Mesendoderm (in vitro differentiated cells): ENCODE data around the gene CAGE1.
"Not testable (repeated sequence)": the region's sequence is repeated elsewhere in the genome, so short reads cannot be mapped to it uniquely, and the experiment has no call there.

Experiments used
- DNase-seq: peaks from one replicate; pipeline ENCODE4 v3.0.0; 2013
- H2AK5ac ChIP-seq: 2 replicates; pipeline ENCODE4 v1.6.1; 2013; ENCODE audit warnings: low read length, inconsistent platforms
- H2BK120ac ChIP-seq: 2 replicates; pipeline ENCODE4 v1.6.1; 2013; ENCODE audit warnings: low read depth, mild to moderate bottlenecking, low read length, moderate library complexity, mixed read lengths
- H2BK15ac ChIP-seq: replicated peaks from 2 replicates; pipeline ENCODE4 v1.6.1; 2013; ENCODE audit warnings: low read depth, mild to moderate bottlenecking, moderate library complexity
- H2BK5ac ChIP-seq: 2 replicates; pipeline ENCODE4 v1.6.1; 2013; ENCODE audit warnings: low read length, inconsistent platforms
- H3K18ac ChIP-seq: 2 replicates; pipeline ENCODE4 v1.6.1; 2013; ENCODE audit warnings: mild to moderate bottlenecking, low read length, mixed read lengths
- H3K23ac ChIP-seq: one replicate; pipeline ENCODE4 v1.6.1; 2013; ENCODE audit warnings: low read length
- H3K27ac ChIP-seq: 2 replicates; pipeline ENCODE4 v1.5.1; 2013; ENCODE audit warnings: low read depth, mild to moderate bottlenecking, inconsistent platforms, low read length, moderate library complexity
- H3K27me3 ChIP-seq: 2 replicates; pipeline ENCODE4 v1.6.1; 2013; ENCODE audit warnings: low read length, control low read depth, mild to moderate bottlenecking, inconsistent platforms; ENCODE audit not compliant: insufficient read depth, poor library complexity
- H3K36me3 ChIP-seq: 2 replicates; pipeline ENCODE4 v1.6.1; 2013; ENCODE audit warnings: low read length, inconsistent platforms; ENCODE audit not compliant: control insufficient read depth, insufficient read depth
- H3K4ac ChIP-seq: one replicate; pipeline ENCODE4 v1.6.1; 2013; ENCODE audit warnings: low read depth, mild to moderate bottlenecking, low read length, moderate library complexity
- H3K4me1 ChIP-seq: 2 replicates; pipeline ENCODE4 v1.6.1; 2013; ENCODE audit warnings: low read depth, low read length, inconsistent platforms; ENCODE audit not compliant: control insufficient read depth
- H3K4me2 ChIP-seq: 2 replicates; pipeline ENCODE4 v1.6.1; 2013; ENCODE audit warnings: low read length
- H3K4me3 ChIP-seq: 2 replicates; pipeline ENCODE4 v1.5.1; 2013; ENCODE audit warnings: mild to moderate bottlenecking, low read length
- H3K56ac ChIP-seq: one replicate; pipeline ENCODE4 v1.6.1; 2013; ENCODE audit warnings: low read length
- H3K79me1 ChIP-seq: 2 replicates; pipeline ENCODE4 v1.6.1; 2013; ENCODE audit warnings: low read length, inconsistent platforms
- H3K79me2 ChIP-seq: 2 replicates; pipeline ENCODE4 v1.6.1; 2013; ENCODE audit warnings: mild to moderate bottlenecking, low read length; ENCODE audit not compliant: control insufficient read depth, insufficient read depth
- H3K9ac ChIP-seq: 2 replicates; pipeline ENCODE4 v1.6.1; 2013; ENCODE audit warnings: low read length, inconsistent platforms
- H4K5ac ChIP-seq: one replicate; pipeline ENCODE4 v1.6.1; 2013; ENCODE audit warnings: low read length
- H4K8ac ChIP-seq: one replicate; pipeline ENCODE4 v1.6.1; 2013; ENCODE audit warnings: low read depth, mild to moderate bottlenecking, control low read depth, low read length, moderate library complexity
- WGBS: extraction: QIAGEN DNeasy Blood & Tissue Kit; methylation state at CpG from one replicate; pipeline ENCODE4 v1.1.7; 2013; ENCODE audit warnings: low lambda C conversion rate, missing lambda C conversion rate; ENCODE audit not compliant: insufficient coverage; ENCODE audit errors: extremely low coverage; 5-methylcytosine and 5-hydroxymethylcytosine counted together

Gene CAGE1

DNA sequence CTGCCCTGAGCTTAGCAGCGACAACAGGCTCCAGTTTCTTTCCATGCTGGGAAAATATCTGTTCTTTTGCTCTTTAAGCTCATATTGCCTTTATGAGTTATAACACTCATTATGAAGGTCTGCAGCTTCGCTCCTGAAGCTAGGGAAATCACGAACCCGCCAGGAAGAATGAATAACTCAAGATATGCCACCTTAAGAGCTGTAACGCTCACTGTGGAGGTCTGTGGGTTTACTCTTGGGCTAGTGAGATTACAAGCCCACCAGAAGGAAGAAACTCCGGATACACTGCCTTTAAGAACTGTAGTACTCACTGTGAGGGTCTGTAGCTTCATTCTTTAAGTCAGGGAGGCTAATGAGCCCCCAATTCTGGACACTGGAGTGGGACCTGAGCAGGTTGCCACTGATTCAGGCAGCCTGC, 73.6 kb downstream of the CAGE1 start:
- Histone ChIP-seq H3K27ac (no peak overlapping the region), H3K36me3 (no peaks in the 10 kb centered on the region), H2BK5ac (no peak overlapping the region), H3K4me1 (no peaks in the 10 kb centered on the region), H2BK120ac (no peak overlapping the region), H3K4me3 (no peak overlapping the region), H3K79me1 (no peaks in the 10 kb centered on the region), H3K4ac (no peak overlapping the region), H4K5ac (no peak overlapping the region), H3K27me3 (no peaks in the 10 kb centered on the region), H3K18ac (no peak overlapping the region), H3K9ac (no peak overlapping the region), H3K56ac (no peak overlapping the region), H2AK5ac (no peak overlapping the region), H4K8ac (no peak overlapping the region), H3K23ac (no peak overlapping the region), H3K79me2 (peaks cover 15% of the 10 kb centered on the region), H2BK15ac (no peak overlapping the region), H3K4me2 (no peak overlapping the region)
- DNase-seq = no peak
- WGBS = no CpG with 5 or more reads among the region's 6 CpGs

DNA sequence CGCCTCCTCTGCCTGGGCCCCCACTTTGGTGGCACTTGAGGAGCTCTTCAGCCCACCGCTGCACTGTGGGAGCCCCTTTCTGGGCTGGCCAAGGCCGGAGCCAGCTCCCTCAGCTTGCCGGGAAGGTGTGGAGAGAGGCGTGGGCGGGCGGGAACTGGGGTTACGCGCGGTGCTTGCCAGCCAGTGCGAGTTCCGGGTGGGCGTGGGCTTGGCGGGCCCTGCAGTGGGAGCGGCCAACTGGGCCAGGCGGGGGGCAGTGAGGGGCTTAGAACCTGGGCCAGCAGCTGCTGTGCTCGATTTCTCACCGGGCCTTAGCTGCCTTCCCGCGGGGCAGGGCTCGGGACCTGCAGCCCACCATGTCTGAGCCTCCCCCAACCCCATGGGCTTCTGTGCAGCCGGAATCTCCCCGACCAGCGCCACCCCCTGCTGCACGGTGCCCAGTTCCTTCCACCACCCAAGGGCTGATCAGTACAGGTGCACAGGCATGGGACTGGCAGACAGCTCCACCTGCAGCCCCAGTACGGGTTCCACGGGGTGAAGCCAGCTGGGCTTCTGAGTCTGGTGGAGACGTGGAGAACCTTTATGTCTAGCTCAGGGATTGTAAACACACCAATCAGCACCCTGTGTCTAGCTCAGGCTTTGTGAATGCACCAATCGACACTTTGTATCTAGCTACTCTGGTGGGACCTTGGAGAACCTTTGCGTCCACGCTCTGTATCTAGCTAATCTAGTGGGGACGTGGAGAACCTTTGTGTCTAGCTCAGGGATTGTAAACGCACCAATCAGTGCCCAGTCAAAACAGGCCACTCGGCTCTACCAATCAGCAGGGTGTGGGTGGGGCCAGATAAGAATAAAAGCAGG, 74.2 kb downstream of the CAGE1 start:
- H3K9ac ChIP-seq, H2AK5ac ChIP-seq, H3K4me1 ChIP-seq, H3K4ac ChIP-seq, H3K79me1 ChIP-seq, H3K4me2 ChIP-seq, H3K27me3 ChIP-seq, H3K23ac ChIP-seq, H4K5ac ChIP-seq, H2BK5ac ChIP-seq, H3K56ac ChIP-seq, H4K8ac ChIP-seq, H3K4me3 ChIP-seq, H2BK15ac ChIP-seq, H2BK120ac ChIP-seq, H3K27ac ChIP-seq, DNase-seq, H3K18ac ChIP-seq, H3K36me3 ChIP-seq: not testable (repeated sequence)
- WGBS = no CpG with 5 or more reads among the region's 34 CpGs
- peaks cover 15% of the 10 kb centered on the region for H3K79me2 ChIP-seq

DNA sequence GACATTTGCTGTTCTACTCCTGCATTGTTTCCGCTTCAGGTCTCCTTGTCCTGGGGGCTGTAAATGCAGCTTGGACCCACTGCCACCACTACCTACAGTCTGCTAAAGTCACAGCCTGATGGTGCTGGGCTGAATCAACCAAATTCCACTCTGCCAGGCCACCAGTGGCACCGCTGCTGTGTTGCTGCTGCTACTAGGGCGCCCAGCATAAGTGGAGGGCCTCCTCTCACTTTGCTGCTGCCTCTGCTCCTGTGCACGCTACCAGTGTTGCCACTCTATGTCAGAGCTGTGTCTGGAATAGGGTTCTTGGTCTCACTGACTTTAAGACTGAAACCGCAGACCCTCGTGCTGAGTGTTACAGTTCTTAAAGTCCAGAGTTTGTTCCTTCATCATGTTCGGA, 75.1 kb downstream of the CAGE1 start:
- H3K23ac ChIP-seq = no peak overlapping the region
- no peak overlapping the region for H2BK120ac ChIP-seq
- peaks cover 17% of the 10 kb centered on the region for H3K79me2 ChIP-seq
- H3K27ac ChIP-seq = no peak overlapping the region
- no peak overlapping the region for H2BK15ac ChIP-seq
- H4K5ac ChIP-seq = no peak overlapping the region
- no peaks in the 10 kb centered on the region for H3K27me3 ChIP-seq
- no peak overlapping the region for H4K8ac ChIP-seq
- no peaks in the 10 kb centered on the region for H3K36me3 ChIP-seq
- no peak overlapping the region for H3K4me3 ChIP-seq
- peak overlapping the region; percentile 62 for H3K56ac ChIP-seq
- no CpG with 5 or more reads among the region's 7 CpGs for WGBS
- H3K4me1 ChIP-seq = no peaks in the 10 kb centered on the region
- peaks cover 2% of the 10 kb centered on the region for H3K79me1 ChIP-seq
- H2BK5ac ChIP-seq = no peak overlapping the region
- H2AK5ac ChIP-seq = no peak overlapping the region
- H3K4ac ChIP-seq = no peak overlapping the region
- no peak overlapping the region for H3K9ac ChIP-seq
- no peak overlapping the region for H3K4me2 ChIP-seq
- no peak for DNase-seq
- no peak overlapping the region for H3K18ac ChIP-seq

DNA sequence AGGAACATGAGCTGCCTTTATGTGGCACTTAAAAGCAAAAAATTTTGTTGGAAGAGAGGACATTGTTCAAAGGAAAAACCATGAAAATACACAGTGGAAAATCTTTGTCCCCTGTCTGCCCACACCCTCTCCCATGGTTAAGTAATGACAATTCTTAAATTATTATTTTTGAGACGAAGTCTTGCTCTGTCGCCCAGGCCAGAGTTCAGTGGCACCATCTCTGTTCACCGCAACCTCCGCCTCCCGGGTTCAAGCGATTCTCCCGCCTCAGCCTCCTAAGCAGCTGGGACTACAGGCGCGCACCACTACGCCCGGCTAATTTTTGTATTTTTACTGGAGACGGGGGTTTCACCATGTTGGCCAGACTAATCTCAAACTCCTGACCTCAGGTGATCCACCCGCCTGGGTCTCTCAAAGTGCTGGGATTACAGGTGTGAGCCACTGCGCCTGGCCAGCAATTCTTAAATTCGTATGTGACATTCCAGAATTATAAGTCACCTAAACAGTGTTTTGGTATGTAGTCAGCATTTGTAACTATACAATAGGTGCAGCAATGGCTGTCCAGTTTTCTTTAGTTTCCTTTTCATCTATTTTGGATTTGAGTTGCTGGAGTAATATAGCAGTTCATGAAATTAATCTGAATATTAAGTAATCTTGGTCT, 75.9 kb downstream of the CAGE1 start:
- Histone ChIP-seq H4K8ac (peak overlapping the region; percentile 59), H3K27me3 (no peaks in the 10 kb centered on the region), H3K23ac (no peak overlapping the region), H2BK120ac (no peak overlapping the region), H3K4me3 (no peak overlapping the region), H3K56ac (peak overlapping the region; percentile 86), H3K79me2 (peaks cover 17% of the 10 kb centered on the region), H3K27ac (peak overlapping the region; percentile 4), H3K4me2 (peak overlapping the region; percentile 59), H3K79me1 (peaks cover 2% of the 10 kb centered on the region), H2AK5ac (no peak overlapping the region), H3K4ac (no peak overlapping the region), H3K4me1 (no peaks in the 10 kb centered on the region), H3K36me3 (no peaks in the 10 kb centered on the region), H3K18ac (no peak overlapping the region), H4K5ac (no peak overlapping the region), H3K9ac (peak overlapping the region; percentile 73), H2BK5ac (no peak overlapping the region), H2BK15ac (no peak overlapping the region)
- DNase-seq = peak; percentile 22
- WGBS = no CpG with 5 or more reads among the region's 15 CpGs

DNA sequence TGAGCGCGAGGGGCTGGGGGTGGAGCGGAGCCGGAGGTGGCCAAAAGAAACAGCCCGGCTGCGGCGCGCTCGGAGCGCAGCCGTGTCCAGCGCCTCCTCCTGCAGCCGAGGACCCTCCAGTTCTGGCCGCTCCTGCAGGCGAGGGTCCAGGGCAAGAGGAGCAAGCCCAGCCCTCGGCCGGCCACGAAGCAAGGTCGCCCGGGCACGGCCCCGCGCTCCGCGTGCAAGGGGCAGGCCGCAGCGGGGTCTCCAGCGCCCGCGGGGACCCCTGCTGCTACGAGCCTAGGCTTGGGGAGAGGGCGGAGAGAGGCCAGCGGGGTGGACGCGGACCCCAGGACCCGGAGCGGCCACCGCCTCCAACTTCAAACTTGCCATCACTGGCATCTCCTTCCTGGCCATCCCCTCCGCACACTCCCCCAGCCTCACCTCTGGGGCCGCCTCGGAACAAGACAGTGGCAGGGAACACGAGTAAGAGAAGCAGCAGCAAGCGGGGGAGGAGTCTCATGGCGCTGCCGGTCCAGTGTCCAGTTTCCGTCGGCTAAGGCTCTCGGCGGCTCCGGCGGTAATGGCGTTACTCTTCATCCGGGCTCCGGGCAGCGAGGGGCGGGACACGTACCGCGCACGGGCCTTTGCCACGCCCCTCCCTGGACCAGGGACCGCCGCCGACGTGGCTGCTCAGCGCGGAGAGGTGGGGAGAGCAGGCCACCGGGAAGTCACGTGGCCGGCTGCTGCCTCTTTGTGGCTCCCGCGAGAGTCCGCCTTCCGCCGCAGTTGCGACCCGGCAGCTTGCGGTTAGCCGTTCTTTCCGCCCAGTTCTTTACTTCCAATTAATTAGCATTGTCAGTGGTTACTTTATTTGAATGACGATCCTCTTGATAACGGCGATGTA, 76.7 kb downstream of the CAGE1 start, which contains the start of gene SSR1:
SSR1 (minus strand) TSS at position 584 of the 889 bp plus-strand sequence; CDS start at position 505, 79 bp downstream.
- Histone ChIP-seq H3K79me1 (peaks cover 2% of the 10 kb centered on the region), H3K4me3 (peak within 1 kb of the TSS; percentile 78), H3K18ac (peak within 1 kb of the TSS; percentile 70), H3K4me1 (no peaks in the 10 kb centered on the region), H4K5ac (no peak within 1 kb of the TSS), H2BK15ac (no peak within 1 kb of the TSS), H3K4ac (peak within 1 kb of the TSS; percentile 76), H2BK120ac (peak within 1 kb of the TSS; percentile 0), H2BK5ac (peak within 1 kb of the TSS; percentile 66), H2AK5ac (peak within 1 kb of the TSS; percentile 11), H3K27ac (peak within 1 kb of the TSS; percentile 91), H3K36me3 (no peaks in the 10 kb centered on the region), H3K9ac (peak within 1 kb of the TSS; percentile 90), H3K56ac (peak within 1 kb of the TSS; percentile 99), H3K79me2 (peaks cover 17% of the 10 kb centered on the region), H3K23ac (no peak within 1 kb of the TSS), H4K8ac (peak within 1 kb of the TSS; percentile 59), H3K27me3 (no peaks in the 10 kb centered on the region), H3K4me2 (peak within 1 kb of the TSS; percentile 59)
- peak; percentile 98 for DNase-seq
- WGBS = no CpG with 5 or more reads among the region's 83 CpGs
